ENCODE results near the gene TECR. TPM values are rescaled to one million over a fixed set of nuclear protein-coding genes. Genes with fewer than 3 reads are reported as not detected.
A peak's percentile ranks its signal among the peaks of the same experiment; 100 is the strongest.

TECR gene
- total and polyA plus RNA-seq, 9 of the 15 experiments (the other 6 are each of a cell fraction or from before 2014, with no cell fraction given): 29.3 to 211 (median 81.4) TPM

DNA sequence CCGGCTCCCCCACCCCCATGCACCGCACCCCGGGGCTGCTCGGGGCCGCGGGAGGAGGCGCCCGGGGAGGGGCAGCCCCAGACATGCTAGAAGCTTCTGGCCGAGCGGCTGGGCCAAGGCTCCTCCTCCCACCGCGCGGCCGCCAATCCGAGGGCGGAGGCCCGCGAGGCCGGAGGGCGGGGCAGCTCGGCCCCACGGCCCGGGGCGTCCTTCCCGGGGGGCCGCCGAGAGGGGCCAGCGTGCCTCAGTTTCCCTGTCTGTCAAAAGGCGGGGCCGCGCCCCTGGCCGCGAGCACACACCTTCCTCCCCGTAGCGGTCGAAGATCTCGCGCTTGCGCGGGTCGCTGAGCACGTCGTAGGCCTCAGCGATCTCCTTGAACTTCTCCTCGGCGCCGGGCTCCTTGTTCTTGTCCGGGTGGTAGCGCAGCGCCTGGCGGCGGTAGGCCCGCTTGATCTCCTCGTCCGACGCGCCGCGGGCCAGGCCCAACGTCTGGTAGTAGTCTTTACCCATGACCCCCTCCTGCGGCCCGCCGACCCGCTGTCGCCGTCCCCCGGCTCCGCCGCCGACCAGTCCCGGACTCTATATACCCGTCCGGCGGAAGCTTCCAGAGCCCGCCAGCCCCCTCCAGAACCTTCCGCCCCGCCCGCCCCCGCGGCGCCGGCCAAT, 11.4 kb upstream of the TECR start, which contains the start of gene DNAJB1 (continued):
- no peak for TF ChIP-seq CUX1 (CRISPR knock-in tag; IDR thresholded peaks at IDR 0.05)
- no peak for TF ChIP-seq MYBL2 (IDR thresholded peaks at IDR 0.05; ENCODE audit: low read depth)
- no peak for TF ChIP-seq MYBL2 (CRISPR knock-in tag; IDR thresholded peaks at IDR 0.05; ENCODE audit: borderline replicate concordance)
- no peak for TF ChIP-seq ZNF668 (CRISPR knock-in tag; IDR thresholded peaks at IDR 0.05)
- no peak for TF ChIP-seq HNRNPUL1 (IDR thresholded peaks at IDR 0.05; ENCODE audit: low read length)
- peak; percentile 95; the same call in 1 of the 2 replicates for TF ChIP-seq KAT7 (CRISPR knock-in tag; IDR thresholded peaks at IDR 0.05; ENCODE audit: borderline replicate concordance)
- 0 out of 6 replicates have a peak, but pooled peaks of 1 of the 3 experiments have one; percentile 2 for TF ChIP-seq CTCF (IDR thresholded peaks at IDR 0.05 in 2 of 3, conservative IDR thresholded peaks at IDR 0.05 in 1 of 3; ENCODE audit: insufficient read depth in 2 of 3, low read depth in 1 of 3, low read length in 3 of 3)
